CD4-positive, alpha-beta T cell (primary cell): ENCODE measurements around the gene SLC31A1. TPM values are rescaled to one million over a fixed set of nuclear protein-coding genes. Genes with fewer than 3 reads are reported as not detected.

Source experiments
- ATAC-seq: fragments of 200-7000 bp; cut with Tn5 transposase; one replicate; pipeline ENCODE4 v1.10.0; 2022; ENCODE audit warnings: mild to moderate bottlenecking; ENCODE audit not compliant: poor library complexity
- CTCF ChIA-PET: fragments of 350-600 bp; sonication (Branson Sonifier 250); formaldehyde crosslinking; loops from one replicate; lab custom pipeline; 2021; ENCODE audit warnings: antibody characterized with exemption, inconsistent platforms; lab: Charles Lee
- POLR2A ChIA-PET: fragments of 350-600 bp; sonication (Branson Sonifier 250); formaldehyde crosslinking; loops from one replicate; lab custom pipeline; 2021; ENCODE audit warnings: antibody characterized with exemption, inconsistent platforms; lab: Charles Lee
- DNase-seq, 14 experiments: peaks; one replicate each; pipeline ENCODE4 v3.0.0-alpha.2; 2013 to 2020; ENCODE audit warnings: mixed read lengths in 2 of 14
- H3K27ac ChIP-seq, 2 donors: one replicate each; pipeline versions ENCODE4 v1.5.1 to v1.7.0; 2013; ENCODE audit warnings: low read length in 2 of 2, low read depth in 1 of 2, mild to moderate bottlenecking in 1 of 2
- H3K27me3 ChIP-seq, 2 experiments: 1 replicate in 1 of 2; 2 replicates in 1 of 2; pipeline versions ENCODE4 v1.6.1 to v1.7.0; 2013; ENCODE audit warnings: low read length in 2 of 2, control low read depth in 1 of 2, mild to moderate bottlenecking in 1 of 2, moderate library complexity in 1 of 2; ENCODE audit not compliant: insufficient read depth in 2 of 2, control insufficient read depth in 1 of 2
- H3K36me3 ChIP-seq: one replicate; pipeline ENCODE4 v1.6.1; 2013; ENCODE audit warnings: low read length, control low read depth; ENCODE audit not compliant: insufficient read depth
- H3K4me1 ChIP-seq: one replicate; pipeline ENCODE4 v1.6.1; 2013; ENCODE audit warnings: low read length, control low read depth; ENCODE audit not compliant: insufficient read depth
- H3K4me3 ChIP-seq: one replicate; pipeline ENCODE4 v1.5.1; 2013; ENCODE audit warnings: mild to moderate bottlenecking, low read length, moderate library complexity
- H3K9me3 ChIP-seq, 2 experiments: 1 replicate in 1 of 2; 2 replicates in 1 of 2; pipeline versions ENCODE4 v1.6.1 to v1.7.0; 2013; ENCODE audit warnings: low read length in 2 of 2, mild to moderate bottlenecking in 2 of 2, control low read depth in 1 of 2, moderate library complexity in 1 of 2; ENCODE audit not compliant: control insufficient read depth in 1 of 2, insufficient read depth in 1 of 2
- H3K27ac Mint-ChIP-seq: one replicate; pipeline ENCODE4 v1.8.0; 2020; ENCODE audit warnings: mixed read lengths
- H3K27me3 Mint-ChIP-seq: one replicate; pipeline ENCODE4 v1.8.0; 2021; ENCODE audit warnings: mixed read lengths
- H3K36me3 Mint-ChIP-seq: one replicate; pipeline ENCODE4 v1.8.0; 2021; ENCODE audit warnings: low read depth, mixed read lengths
- H3K4me1 Mint-ChIP-seq: one replicate; pipeline ENCODE4 v1.8.0; 2021; ENCODE audit warnings: low read depth, mixed read lengths
- H3K4me3 Mint-ChIP-seq: one replicate; pipeline ENCODE4 v1.8.0; 2020; ENCODE audit warnings: mild to moderate bottlenecking, mixed read lengths
- H3K9me3 Mint-ChIP-seq: one replicate; pipeline ENCODE4 v1.8.0; 2020; ENCODE audit warnings: mixed read lengths
- intact Hi-C, 2 experiments: fragments of 100-400 bp; cut with DNase I in 1 of 2; cut with micrococcal nuclease in 1 of 2; formaldehyde crosslinking; loops; one replicate each; pipeline versions ENCODE4 v1.15.1 to v1.9.0; 2023 to 2025; cut with DNase I, micrococcal nuclease
- total RNA-seq, 174 experiments: library from RNA in 2 of 174; stranded (reverse) in 2 of 174; gene quantifications; one replicate each; pipeline ENCODE4 v1.2.3 and lab custom pipeline; 2021 to 2026
- TF ChIP-seq, protein P1 (sequence below): fragments of 200-600 bp; IDR thresholded peaks from one replicate; pipeline ENCODE4 v1.8.0; 2022; ENCODE audit warnings: antibody characterized with exemption, mild to moderate bottlenecking

SLC31A1 gene
- total RNA-seq, 2 experiments from 2014 or later: 12.1 to 12.3 TPM

DNA sequence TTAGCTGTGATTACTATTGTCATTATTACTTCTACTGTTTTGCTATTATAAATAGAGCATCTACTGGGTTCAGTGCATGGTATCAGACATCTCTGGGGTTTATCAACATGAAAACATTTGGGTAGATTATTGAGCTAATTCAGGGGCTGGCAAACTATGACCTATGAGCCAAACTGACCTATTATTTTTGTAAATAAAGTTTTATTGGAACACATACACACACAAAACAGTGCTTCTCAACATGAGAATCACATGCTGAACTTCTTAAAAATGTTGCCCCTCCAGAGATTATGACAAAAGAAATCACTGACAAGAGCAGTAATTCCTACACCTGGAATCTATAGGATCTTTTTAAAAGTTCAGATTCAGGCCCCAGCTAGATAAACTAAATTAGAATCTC, 40.2 kb upstream of the SLC31A1 start:
- no peak for ATAC-seq
- Mint-ChIP-seq H3K4me1 (no peaks in the 10 kb centered on the region), H3K36me3 (peaks cover 97% of the 10 kb centered on the region), H3K9me3 (no peaks in the 10 kb centered on the region), H3K27me3 (no peaks in the 10 kb centered on the region), H3K4me3 (no peak overlapping the region), H3K27ac (peak overlapping the region; percentile 38)
- H3K36me3 ChIP-seq: peaks cover 92% of the 10 kb centered on the region
- H3K9me3 ChIP-seq: no peaks in the 10 kb centered on the region
- H3K27ac ChIP-seq: no peak overlapping the region
- TF ChIP-seq, protein P1, sequence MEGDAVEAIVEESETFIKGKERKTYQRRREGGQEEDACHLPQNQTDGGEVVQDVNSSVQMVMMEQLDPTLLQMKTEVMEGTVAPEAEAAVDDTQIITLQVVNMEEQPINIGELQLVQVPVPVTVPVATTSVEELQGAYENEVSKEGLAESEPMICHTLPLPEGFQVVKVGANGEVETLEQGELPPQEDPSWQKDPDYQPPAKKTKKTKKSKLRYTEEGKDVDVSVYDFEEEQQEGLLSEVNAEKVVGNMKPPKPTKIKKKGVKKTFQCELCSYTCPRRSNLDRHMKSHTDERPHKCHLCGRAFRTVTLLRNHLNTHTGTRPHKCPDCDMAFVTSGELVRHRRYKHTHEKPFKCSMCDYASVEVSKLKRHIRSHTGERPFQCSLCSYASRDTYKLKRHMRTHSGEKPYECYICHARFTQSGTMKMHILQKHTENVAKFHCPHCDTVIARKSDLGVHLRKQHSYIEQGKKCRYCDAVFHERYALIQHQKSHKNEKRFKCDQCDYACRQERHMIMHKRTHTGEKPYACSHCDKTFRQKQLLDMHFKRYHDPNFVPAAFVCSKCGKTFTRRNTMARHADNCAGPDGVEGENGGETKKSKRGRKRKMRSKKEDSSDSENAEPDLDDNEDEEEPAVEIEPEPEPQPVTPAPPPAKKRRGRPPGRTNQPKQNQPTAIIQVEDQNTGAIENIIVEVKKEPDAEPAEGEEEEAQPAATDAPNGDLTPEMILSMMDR: no peak
- ChIA-PET CTCF (interaction anchor here (1.4 to 1.8 kb wide), 2 partner anchors 14 to 30 kb away, joined by 3 to 5 read pairs; partner anchors contain the start of gene SLC31A2), POLR2A (no interaction called here)
- H3K27me3 ChIP-seq: no peaks in the 10 kb centered on the region
- H3K4me3 ChIP-seq: no peak overlapping the region
- H3K4me1 ChIP-seq: no peaks in the 10 kb centered on the region
- DNase-seq: no peak
- intact Hi-C loops: no loop called here

DNA sequence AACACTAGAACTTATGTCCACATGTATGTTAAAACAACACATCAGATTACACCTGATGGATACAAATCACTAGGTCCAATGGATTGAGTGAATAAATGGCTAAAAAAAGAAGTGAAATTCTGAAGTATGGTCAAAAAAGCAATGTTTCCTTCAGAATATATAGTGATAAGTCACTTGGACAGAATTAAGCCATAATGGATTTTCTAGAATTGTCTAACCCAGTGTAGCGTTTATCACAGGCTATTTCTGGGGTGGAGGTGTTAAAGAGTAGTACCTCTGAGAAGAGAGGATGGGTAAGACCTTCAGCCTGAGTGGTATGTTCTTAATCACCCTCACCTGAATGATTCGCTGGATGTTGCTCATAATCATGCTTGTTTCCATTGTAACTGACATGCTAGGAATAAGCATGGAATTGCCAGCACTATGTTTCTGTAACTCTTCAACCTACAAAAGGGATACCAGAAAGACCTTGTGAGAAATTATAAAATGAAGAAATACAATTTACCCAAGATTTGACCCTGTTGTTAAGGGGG, 37.3 kb upstream of the SLC31A1 start:
- Histone ChIP-seq H3K9me3 (no peaks in the 10 kb centered on the region), H3K27me3 (no peaks in the 10 kb centered on the region), H3K4me3 (no peak overlapping the region), H3K27ac (no peak overlapping the region), H3K36me3 (peaks cover 90% of the 10 kb centered on the region), H3K4me1 (no peaks in the 10 kb centered on the region)
- DNase-seq (no peak), ATAC-seq (no peak)
- CTCF ChIA-PET: no interaction called here
- Mint-ChIP-seq H3K4me1 (no peaks in the 10 kb centered on the region), H3K27me3 (no peaks in the 10 kb centered on the region), H3K36me3 (peaks cover 97% of the 10 kb centered on the region), H3K4me3 (no peak overlapping the region), H3K27ac (no peak overlapping the region), H3K9me3 (no peaks in the 10 kb centered on the region)
- POLR2A ChIA-PET: no interaction called here
- TF ChIP-seq, protein P1: no peak
- intact Hi-C loops: no loop called here

DNA sequence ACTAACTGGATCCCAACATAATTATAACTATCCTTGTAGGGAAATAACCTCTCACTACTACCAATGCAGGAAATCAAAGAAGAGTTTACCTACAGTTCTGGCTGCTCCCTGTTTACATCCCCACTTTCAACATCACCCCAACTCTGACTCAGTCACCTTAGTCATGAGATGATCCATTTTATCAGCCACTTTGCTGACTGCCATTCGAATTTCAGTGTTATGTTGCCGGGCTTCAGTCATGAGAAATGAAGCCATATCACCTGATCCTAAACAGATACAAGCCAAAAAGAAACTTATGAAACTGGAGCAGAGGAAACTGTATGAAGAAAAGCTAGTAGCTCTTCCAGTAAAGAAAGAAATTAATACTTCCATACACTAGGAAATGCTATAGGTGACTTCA, 36.8 kb upstream of the SLC31A1 start:
- H3K36me3 Mint-ChIP-seq: peaks cover 96% of the 10 kb centered on the region
- H3K4me1 ChIP-seq: no peaks in the 10 kb centered on the region
- no peaks in the 10 kb centered on the region for H3K4me1 Mint-ChIP-seq
- no peaks in the 10 kb centered on the region for H3K9me3 ChIP-seq
- ChIA-PET CTCF (no interaction called here), POLR2A (no interaction called here)
- H3K27me3 ChIP-seq: no peaks in the 10 kb centered on the region
- no peak overlapping the region for H3K27ac Mint-ChIP-seq
- TF ChIP-seq, protein P1: no peak
- H3K9me3 Mint-ChIP-seq: no peaks in the 10 kb centered on the region
- H3K4me3 ChIP-seq: no peak overlapping the region
- H3K4me3 Mint-ChIP-seq: no peak overlapping the region
- H3K27ac ChIP-seq: no peak overlapping the region
- peaks cover 88% of the 10 kb centered on the region for H3K36me3 ChIP-seq
- no peak for ATAC-seq
- no peaks in the 10 kb centered on the region for H3K27me3 Mint-ChIP-seq
- intact Hi-C loops: no loop called here
- DNase-seq: no peak
